Breast epithelium (tissue), 4 donors: Measurements from ENCODE around the gene NDUFS3. TPM values are rescaled to one million over a fixed set of nuclear protein-coding genes. Genes with fewer than 3 reads are reported as not detected.

Experiments used
- DNase-seq, 2 donors: peaks; one replicate each; pipeline ENCODE4 v3.0.0-alpha.2; 2019; ENCODE audit warnings: low spot score in 2 of 2
- H3K27ac ChIP-seq, 2 donors: fragments of 200-600 bp; sonication (generic) in 1 of 2; one replicate each; pipeline ENCODE4 v1.5.1; 2016 to 2019; ENCODE audit warnings: mild to moderate bottlenecking in 1 of 2
- H3K27me3 ChIP-seq, 2 donors: fragments of 200-600 bp; sonication (generic) in 1 of 2; one replicate each; pipeline versions ENCODE4 v1.5.1 to v1.6.0; 2017 to 2019; ENCODE audit warnings: control low read depth in 1 of 2, mild to moderate bottlenecking in 1 of 2
- H3K36me3 ChIP-seq: fragments of 200-600 bp; one replicate; pipeline ENCODE4 v1.5.1; 2019
- H3K4me1 ChIP-seq, 2 donors: fragments of 200-600 bp; sonication (generic); one replicate each; pipeline ENCODE4 v1.5.1; 2016 to 2019; ENCODE audit warnings: control low read depth in 1 of 2
- H3K4me3 ChIP-seq, 3 donors: fragments of 200-600 bp; sonication (generic); 1 replicate in 2 of 3; 2 replicates in 1 of 3; pipeline ENCODE4 v1.5.1; 2016 to 2019; ENCODE audit warnings: mild to moderate bottlenecking in 3 of 3, moderate library complexity in 2 of 3
- H3K9me3 ChIP-seq, 2 donors: fragments of 200-600 bp; sonication (generic) in 1 of 2; one replicate each; pipeline ENCODE4 v1.5.1; 2016 to 2019; ENCODE audit warnings: control low read depth in 1 of 2
- POLR2A ChIP-seq: fragments of 450-650 bp; IDR thresholded peaks from one replicate; pipeline ENCODE4 v1.6.1; 2016; ENCODE audit warnings: antibody characterized with exemption, mild to moderate bottlenecking, moderate library complexity
- POLR2AphosphoS5 ChIP-seq, 3 donors: sonication (generic); formaldehyde crosslinking; IDR thresholded peaks; one replicate each; pipeline ENCODE4 v1.6.1; 2017; ENCODE audit warnings: antibody characterized with exemption in 3 of 3
- intact Hi-C: fragments of 100-400 bp; cut with DNase I; formaldehyde crosslinking; loops from one replicate; pipeline ENCODE4 v1.15.1; 2023; ENCODE audit warnings: low total_unique reads
- total RNA-seq, 3 donors: library from RNA; depleted of rRNA; stranded (reverse); fragments of >200 nt; gene quantifications; one replicate each; pipeline ENCODE4 v1.1.0, GENCODE V29; 2016
- TF ChIP-seq, protein P1 (sequence below), 3 donors: fragments of 450-650 bp; IDR thresholded peaks; one replicate each; pipeline ENCODE4 v1.5.1; 2016 to 2017; ENCODE audit warnings: antibody characterized with exemption in 3 of 3, mild to moderate bottlenecking in 3 of 3, moderate library complexity in 3 of 3

NDUFS3 gene
- total RNA-seq, 3 donors from 2014 or later: 49.0 to 59.7 (median 49.2) TPM

GRCh38 chr11:47592251-47592650 lies 13.4 kb downstream of the NDUFS3 start:
- H3K9me3 ChIP-seq: no peaks in the 10 kb centered on the region
- H3K27me3 ChIP-seq: peaks cover 0 to 21% of the 10 kb centered on the region in 2 donors
- TF ChIP-seq, protein P1, sequence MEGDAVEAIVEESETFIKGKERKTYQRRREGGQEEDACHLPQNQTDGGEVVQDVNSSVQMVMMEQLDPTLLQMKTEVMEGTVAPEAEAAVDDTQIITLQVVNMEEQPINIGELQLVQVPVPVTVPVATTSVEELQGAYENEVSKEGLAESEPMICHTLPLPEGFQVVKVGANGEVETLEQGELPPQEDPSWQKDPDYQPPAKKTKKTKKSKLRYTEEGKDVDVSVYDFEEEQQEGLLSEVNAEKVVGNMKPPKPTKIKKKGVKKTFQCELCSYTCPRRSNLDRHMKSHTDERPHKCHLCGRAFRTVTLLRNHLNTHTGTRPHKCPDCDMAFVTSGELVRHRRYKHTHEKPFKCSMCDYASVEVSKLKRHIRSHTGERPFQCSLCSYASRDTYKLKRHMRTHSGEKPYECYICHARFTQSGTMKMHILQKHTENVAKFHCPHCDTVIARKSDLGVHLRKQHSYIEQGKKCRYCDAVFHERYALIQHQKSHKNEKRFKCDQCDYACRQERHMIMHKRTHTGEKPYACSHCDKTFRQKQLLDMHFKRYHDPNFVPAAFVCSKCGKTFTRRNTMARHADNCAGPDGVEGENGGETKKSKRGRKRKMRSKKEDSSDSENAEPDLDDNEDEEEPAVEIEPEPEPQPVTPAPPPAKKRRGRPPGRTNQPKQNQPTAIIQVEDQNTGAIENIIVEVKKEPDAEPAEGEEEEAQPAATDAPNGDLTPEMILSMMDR (IDR thresholded peaks at IDR 0.05): no peak
- TF ChIP-seq POLR2AphosphoS5 (IDR thresholded peaks at IDR 0.05) (no peak), POLR2A (no peak)
- no peaks in the 10 kb centered on the region for H3K36me3 ChIP-seq
- DNase-seq: no peak
- intact Hi-C loops: no loop called here
- peaks cover 0 to 6% of the 10 kb centered on the region in 2 donors for H3K4me1 ChIP-seq
- no peak overlapping the region for H3K4me3 ChIP-seq
- no peak overlapping the region for H3K27ac ChIP-seq

DNA sequence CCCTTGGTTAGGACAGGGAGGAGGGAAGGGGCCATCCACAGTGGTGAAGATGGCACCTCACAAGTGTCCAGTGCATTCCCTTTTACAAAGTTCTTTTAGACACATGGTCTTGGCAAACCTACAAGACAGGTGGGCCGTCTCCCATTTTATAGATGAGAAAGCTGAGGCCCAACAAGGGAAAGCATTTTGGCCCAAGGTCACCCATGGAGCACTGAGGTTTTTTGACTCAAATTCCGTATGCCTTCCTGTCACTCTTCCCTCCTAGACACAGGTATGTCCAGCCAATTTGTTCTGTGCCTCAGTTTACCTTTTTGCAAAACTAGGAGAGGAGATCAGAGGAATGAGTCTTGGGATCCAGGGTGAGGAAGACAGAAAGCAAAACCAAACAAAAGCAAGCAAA lies 14.1 kb downstream of the NDUFS3 start:
- Histone ChIP-seq H3K4me3 (no peak overlapping the region), H3K9me3 (no peaks in the 10 kb centered on the region), H3K4me1 (peaks cover 0 to 6% of the 10 kb centered on the region in 2 donors), H3K36me3 (no peaks in the 10 kb centered on the region), H3K27ac (no peak overlapping the region), H3K27me3 (peaks cover 0 to 21% of the 10 kb centered on the region in 2 donors)
- TF ChIP-seq, protein P1 (IDR thresholded peaks at IDR 0.05): no peak
- TF ChIP-seq POLR2A (no peak), POLR2AphosphoS5 (IDR thresholded peaks at IDR 0.05) (no peak)
- intact Hi-C loops: no loop called here
- DNase-seq: no peak

DNA sequence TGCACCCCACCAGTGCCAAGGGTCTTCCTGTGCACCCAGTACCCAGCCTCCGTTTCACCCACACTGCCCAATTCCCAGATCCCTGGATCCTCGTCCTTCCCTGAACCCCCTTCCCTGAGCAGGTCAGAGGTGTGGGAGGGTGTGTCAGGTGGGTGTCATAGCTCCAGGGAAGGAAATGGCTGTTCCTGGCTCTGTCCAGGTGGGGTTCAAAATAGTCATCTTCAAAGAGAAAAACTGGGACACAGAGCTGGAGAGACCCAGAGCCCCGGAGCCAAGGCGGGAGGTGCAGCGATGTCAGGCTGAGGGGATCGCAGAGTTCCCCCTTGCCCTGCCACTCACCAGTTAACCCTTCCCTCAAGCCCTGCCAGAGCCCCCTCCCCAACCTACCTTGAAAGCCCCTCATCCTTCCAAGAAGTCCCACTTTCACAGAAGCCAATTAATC lies 14.6 kb downstream of the NDUFS3 start:
- Histone ChIP-seq H3K4me3 (peak overlapping the region; percentile 17 to 69 (median 43)), H3K36me3 (no peaks in the 10 kb centered on the region), H3K27me3 (peaks cover 0 to 21% of the 10 kb centered on the region in 2 donors), H3K9me3 (no peaks in the 10 kb centered on the region), H3K27ac (no peak overlapping the region), H3K4me1 (peaks cover 0 to 6% of the 10 kb centered on the region in 2 donors)
- no peak for DNase-seq
- TF ChIP-seq, protein P1 (IDR thresholded peaks at IDR 0.05): no peak
- TF ChIP-seq POLR2AphosphoS5 (IDR thresholded peaks at IDR 0.05) (no peak), POLR2A (no peak)
- intact Hi-C loops: no loop called here

DNA sequence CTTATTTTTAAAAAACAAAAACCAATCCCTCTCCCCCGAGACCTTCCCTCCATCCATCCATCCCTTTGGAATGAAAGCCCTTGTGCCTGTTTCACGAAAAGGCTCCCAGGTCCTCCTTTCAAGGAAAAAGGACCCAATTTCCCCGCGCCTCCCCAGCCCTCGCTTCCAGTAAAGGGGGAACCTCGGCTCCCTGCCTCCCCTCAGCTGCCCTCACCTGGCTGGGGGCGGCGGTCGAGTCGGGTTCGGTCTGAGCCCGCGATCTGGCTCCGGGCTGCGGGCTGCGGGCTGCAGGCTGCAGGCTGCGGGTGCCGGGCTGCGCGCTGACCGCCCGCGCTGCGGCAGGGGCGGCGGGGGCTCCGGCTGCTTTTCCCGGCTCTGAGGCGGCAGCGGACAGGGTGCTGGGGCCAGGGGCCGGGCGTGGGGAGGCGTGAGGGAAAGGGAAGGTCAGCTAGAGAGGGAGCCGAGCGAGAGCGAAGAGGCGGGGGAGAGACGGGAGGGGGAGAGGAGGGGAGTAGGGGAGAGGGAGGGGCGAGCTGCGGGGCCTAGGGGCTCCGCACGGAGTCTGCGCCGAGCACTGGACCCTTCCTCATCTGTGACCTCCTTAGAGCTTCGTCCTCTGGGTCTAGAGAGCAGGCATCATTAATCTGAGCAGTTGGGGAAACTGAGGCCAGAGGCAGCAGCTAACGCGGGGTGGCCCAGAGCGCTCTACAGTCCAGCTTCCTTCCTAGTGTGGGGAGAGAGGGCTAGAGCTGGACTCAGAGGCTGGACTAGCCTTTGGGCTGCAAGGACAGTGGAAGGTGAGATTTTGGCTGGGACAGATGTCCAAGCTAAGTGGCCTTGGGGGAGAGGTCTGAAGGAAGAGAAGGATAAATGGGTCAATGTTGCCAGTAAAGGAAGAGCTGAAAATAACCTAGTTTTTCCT lies 15.3 kb downstream of the NDUFS3 start, which contains the start of gene C1QTNF4:
Gene C1QTNF4, minus strand, starts transcription at position 478 of the 922 bp plus-strand sequence. CDS start 3,601 bp downstream, outside the sequence.
- no peaks in the 10 kb centered on the region for H3K36me3 ChIP-seq
- H3K27me3 ChIP-seq: peaks cover 0 to 21% of the 10 kb centered on the region in 2 donors
- H3K4me1 ChIP-seq: peaks cover 0 to 6% of the 10 kb centered on the region in 2 donors
- no peak within 1 kb of the TSS for H3K27ac ChIP-seq
- intact Hi-C loops: no loop called here
- peak within 1 kb of the TSS; percentile 17 to 69 (median 43) for H3K4me3 ChIP-seq
- TF ChIP-seq, protein P1 (IDR thresholded peaks at IDR 0.05): no peak
- TF ChIP-seq POLR2AphosphoS5 (IDR thresholded peaks at IDR 0.05) (no peak), POLR2A (no peak)
- no peak for DNase-seq
- H3K9me3 ChIP-seq: no peaks in the 10 kb centered on the region

- no peak overlapping the region for H3K4me3 ChIP-seq
- H3K4me1 ChIP-seq: peaks cover 0 to 6% of the 10 kb centered on the region in 2 donors
- no peaks in the 10 kb centered on the region for H3K9me3 ChIP-seq
- no peak for DNase-seq
- H3K36me3 ChIP-seq: no peaks in the 10 kb centered on the region
- H3K27me3 ChIP-seq: peaks cover 0 to 21% of the 10 kb centered on the region in 2 donors
- no peak for TF ChIP-seq POLR2AphosphoS5 (IDR thresholded peaks at IDR 0.05)
- TF ChIP-seq, protein P1 (IDR thresholded peaks at IDR 0.05): no peak
- no peak for TF ChIP-seq POLR2A
- H3K27ac ChIP-seq: no peak overlapping the region
- intact Hi-C loops: no loop called here
Measured at GRCh38 chr11:47595029-47595428, 16.2 kb downstream of the NDUFS3 start.
